ENCODE data around the gene ORC6.
"Not testable (repeated sequence)": the region's sequence is repeated elsewhere in the genome, so short reads cannot be mapped to it uniquely, and the experiment has no call there.

Gene ORC6

GRCh38 chr16:46662123-46662522 is 27.3 kb upstream of the ORC6 start:
- no peak for TF ChIP-seq CTCF (IDR thresholded peaks at IDR 0.05; ENCODE audit: low read depth, low read length)
- H3K4me3 ChIP-seq (ENCODE audit: low read depth, low read length) = no peak overlapping the region

GRCh38 chr16:46673320-46674013 is 16.0 kb upstream of the ORC6 start:
- TF ChIP-seq CTCF (IDR thresholded peaks at IDR 0.05; ENCODE audit: low read depth, low read length) = peak; percentile 98
- no peak overlapping the region for H3K4me3 ChIP-seq (ENCODE audit: low read depth, low read length)

DNA sequence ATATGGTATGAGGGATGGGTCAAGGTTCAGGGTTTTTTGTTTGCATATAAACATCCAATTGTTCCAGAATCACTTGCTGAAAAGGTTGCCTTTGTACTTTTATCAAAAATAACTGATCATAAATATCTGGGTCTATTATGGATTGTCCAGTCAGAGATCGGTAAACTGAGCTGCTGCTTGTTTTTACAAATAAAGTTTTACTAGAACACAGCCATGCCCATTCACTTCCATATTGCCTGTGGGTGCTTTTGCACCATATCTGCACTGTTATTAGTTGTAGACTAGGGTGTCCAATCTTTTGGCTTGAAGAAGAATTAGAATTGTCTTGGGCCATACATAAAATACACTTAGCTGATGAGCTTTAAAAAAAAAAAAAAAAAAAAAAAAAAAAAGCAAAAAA is 11.5 kb upstream of the ORC6 start:
- H3K4me3 ChIP-seq (ENCODE audit: low read depth, low read length) = not testable (repeated sequence)

DNA sequence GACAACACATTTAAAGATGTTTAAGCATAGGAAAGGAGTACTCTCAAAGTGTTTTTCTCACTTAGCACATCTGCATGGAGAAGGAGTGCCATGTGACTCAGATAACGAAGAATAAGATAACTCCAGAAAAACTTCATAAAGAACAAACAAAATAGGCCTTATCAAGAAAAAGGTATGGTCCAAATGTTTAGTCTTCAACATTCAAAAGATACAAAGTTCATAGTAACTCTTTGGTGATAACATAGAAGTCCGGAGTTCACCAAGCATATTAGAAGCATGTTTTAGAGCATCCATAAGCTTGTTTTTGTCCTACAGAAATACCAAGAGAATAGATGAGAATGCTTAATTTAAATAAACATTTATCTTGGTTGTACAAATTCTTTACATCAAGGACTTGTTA is 7.6 kb upstream of the ORC6 start:
- not testable (repeated sequence) for H3K4me3 ChIP-seq (ENCODE audit: low read depth, low read length)

GRCh38 chr16:46686815-46687473 is 2.5 kb upstream of the ORC6 start:
- H3K4me3 ChIP-seq (ENCODE audit: low read depth, low read length) = peak overlapping the region; percentile 78
- TF ChIP-seq CTCF (IDR thresholded peaks at IDR 0.05; ENCODE audit: low read depth, low read length) = no peak

DNA sequence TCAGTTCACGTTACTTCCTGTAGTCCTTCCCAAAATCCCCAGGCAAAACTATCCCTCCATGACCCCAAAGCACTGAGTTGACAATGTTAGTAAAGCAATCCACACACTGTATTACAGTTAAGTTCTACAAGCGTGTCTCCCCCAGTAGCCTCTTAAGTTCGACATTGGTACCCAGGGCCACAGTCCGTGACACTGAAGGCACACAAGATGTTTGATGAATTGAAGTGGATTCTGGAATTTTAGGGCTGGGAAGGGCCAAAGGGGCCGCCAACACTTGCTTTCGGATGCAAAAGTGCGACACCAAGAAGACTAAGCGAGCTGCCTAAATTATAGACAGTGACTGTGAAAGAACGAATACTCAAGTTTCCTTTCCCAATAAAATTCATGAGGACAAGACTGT is 2.0 kb upstream of the ORC6 start:
- H3K4me3 ChIP-seq (ENCODE audit: low read depth, low read length) = peak overlapping the region; percentile 78
- TF ChIP-seq CTCF (IDR thresholded peaks at IDR 0.05; ENCODE audit: low read depth, low read length) = no peak

DNA sequence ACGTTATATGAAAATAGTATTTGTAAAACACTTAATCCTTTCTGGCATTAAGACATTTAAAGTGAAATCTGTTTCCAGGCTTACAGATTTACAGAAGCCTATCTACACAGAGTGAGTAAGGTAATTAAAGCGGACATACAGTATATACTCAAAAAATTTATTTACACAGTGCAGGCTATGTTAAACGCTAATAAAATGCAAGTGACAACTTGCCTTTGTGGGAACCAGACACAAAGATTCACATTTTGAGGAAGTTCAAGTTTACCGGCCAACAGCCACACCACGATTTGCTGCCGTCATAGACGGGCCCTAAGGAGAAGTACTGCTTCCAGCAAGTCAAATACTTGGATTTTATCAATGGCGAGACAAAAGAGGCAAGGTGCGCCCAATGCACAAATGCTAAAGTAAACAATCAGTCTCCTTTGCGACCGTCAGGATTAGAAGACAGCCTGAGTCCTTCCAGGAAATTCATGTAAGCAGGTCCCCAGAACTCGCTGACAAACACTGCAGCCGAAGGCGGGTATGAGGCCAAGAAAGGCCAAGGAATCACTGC is 1.3 kb upstream of the ORC6 start:
- no peak for TF ChIP-seq CTCF (IDR thresholded peaks at IDR 0.05; ENCODE audit: low read depth, low read length)
- peak overlapping the region; percentile 78 for H3K4me3 ChIP-seq (ENCODE audit: low read depth, low read length)

DNA sequence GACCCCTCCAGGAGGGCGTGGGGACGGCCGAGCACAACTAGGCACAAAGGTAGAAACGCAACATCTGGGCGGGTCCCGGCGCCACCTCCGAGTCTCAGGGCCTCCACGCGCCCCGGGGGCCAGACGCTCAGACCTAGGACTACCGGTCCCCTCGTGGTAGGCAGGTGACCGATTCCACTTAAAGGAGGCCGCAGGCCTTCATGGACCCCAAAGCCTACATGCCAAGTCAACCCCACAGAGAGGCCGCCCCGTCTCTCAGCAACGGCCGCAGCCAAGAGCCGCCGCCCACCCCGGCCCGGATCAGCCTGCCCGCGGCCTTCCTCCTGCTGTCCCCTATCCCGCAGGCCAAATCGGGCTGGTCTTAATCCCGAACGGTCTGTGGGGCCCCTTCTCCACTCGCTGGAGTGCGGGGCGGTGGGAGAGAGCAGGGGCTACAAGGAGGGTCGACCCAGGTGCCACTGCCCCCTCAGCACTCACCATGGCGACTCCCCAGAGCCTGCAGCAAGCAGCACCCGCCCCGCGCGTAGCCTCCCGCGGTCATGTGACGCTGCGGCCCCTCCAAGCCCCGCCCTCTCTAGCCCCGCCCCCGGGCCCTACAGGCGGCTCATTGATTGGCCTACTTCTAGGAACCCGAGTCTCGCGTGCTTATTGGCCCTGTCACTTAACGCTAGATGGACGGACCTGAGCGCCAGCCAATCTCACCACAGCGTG is 650 bp upstream of the ORC6 start, which contains the start of gene VPS35:
Gene VPS35, minus strand, starts transcription at position 525 of the 711 bp plus-strand sequence. Its CDS starts 45 bp downstream, at position 480.
- peak within 1 kb of the TSS; percentile 78 for H3K4me3 ChIP-seq (ENCODE audit: low read depth, low read length)
- TF ChIP-seq CTCF (IDR thresholded peaks at IDR 0.05; ENCODE audit: low read depth, low read length) = peak; percentile 20; the same call in 1 of the 2 replicates

All from WI38 (cell line).